Breast epithelium (tissue), 3 donors: ENCODE measurements around the gene MRPS2.

Source experiments
- POLR2AphosphoS5 ChIP-seq, 3 donors: sonication (generic); formaldehyde crosslinking; IDR thresholded peaks; one replicate each; pipeline ENCODE4 v1.6.1; 2017; ENCODE audit warnings: antibody characterized with exemption in 3 of 3
- TF ChIP-seq, protein P1 (sequence below), 3 donors: fragments of 450-650 bp; IDR thresholded peaks; one replicate each; pipeline ENCODE4 v1.5.1; 2016 to 2017; ENCODE audit warnings: antibody characterized with exemption in 3 of 3, mild to moderate bottlenecking in 3 of 3, moderate library complexity in 3 of 3

- TF ChIP-seq POLR2AphosphoS5 (IDR thresholded peaks at IDR 0.05): no peak
- TF ChIP-seq, protein P1, sequence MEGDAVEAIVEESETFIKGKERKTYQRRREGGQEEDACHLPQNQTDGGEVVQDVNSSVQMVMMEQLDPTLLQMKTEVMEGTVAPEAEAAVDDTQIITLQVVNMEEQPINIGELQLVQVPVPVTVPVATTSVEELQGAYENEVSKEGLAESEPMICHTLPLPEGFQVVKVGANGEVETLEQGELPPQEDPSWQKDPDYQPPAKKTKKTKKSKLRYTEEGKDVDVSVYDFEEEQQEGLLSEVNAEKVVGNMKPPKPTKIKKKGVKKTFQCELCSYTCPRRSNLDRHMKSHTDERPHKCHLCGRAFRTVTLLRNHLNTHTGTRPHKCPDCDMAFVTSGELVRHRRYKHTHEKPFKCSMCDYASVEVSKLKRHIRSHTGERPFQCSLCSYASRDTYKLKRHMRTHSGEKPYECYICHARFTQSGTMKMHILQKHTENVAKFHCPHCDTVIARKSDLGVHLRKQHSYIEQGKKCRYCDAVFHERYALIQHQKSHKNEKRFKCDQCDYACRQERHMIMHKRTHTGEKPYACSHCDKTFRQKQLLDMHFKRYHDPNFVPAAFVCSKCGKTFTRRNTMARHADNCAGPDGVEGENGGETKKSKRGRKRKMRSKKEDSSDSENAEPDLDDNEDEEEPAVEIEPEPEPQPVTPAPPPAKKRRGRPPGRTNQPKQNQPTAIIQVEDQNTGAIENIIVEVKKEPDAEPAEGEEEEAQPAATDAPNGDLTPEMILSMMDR (IDR thresholded peaks at IDR 0.05): no peak
These were observed 1.8 kb downstream of the MRPS2 start for GRCh38 chr9:135502168-135502872.
